Amniotic epithelial cell (primary cell): Measurements from ENCODE around the gene HEXIM1.
"Not testable (repeated sequence)": the region's sequence is repeated elsewhere in the genome, so short reads cannot be mapped to it uniquely, and the experiment has no call there.

Source experiments
- DNase-seq: peaks from one replicate; pipeline ENCODE4 v3.0.0-alpha.2; 2010; ENCODE audit warnings: low read depth

Gene HEXIM1

DNA sequence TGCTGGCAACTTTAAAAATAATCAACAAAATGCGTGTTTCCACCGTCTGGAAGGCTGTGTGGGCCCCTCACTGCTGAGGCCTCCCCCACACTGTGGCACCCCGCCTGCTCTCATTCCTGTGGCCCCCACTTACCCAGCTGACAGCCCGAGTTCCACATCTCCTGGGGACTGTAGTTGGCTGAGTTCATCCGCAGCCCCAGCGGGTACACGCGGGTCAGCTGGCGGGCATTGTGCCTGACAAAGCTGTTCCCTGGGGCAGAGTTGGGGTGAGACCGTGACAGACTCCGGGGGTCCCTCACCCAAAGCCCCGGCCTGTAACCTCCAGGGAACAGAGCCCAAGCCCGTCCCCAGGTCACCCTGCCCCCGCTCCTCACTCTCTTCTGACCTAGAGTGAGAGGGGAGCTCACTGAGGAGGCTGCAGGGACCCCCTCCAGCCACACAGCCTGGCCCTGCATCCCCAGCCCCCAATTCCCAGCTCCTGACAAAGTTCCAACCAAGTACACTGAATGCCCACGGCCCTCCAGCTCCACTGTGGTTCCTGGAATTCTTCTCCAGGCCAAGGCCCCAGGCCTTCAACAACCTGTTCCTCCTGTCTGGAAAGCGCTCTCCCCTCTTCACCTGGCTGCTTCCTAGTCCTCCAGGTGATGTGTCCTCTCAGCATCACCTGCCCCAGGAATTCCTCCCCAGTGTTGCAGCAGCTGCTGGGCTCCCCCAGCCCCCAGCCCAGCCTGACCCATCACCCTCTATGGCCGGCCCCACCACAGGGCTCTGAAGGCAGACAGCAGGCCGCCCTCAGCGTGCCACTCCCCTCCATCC, 34.0 kb upstream of the HEXIM1 start:
- DNase-seq, result no peak

DNA sequence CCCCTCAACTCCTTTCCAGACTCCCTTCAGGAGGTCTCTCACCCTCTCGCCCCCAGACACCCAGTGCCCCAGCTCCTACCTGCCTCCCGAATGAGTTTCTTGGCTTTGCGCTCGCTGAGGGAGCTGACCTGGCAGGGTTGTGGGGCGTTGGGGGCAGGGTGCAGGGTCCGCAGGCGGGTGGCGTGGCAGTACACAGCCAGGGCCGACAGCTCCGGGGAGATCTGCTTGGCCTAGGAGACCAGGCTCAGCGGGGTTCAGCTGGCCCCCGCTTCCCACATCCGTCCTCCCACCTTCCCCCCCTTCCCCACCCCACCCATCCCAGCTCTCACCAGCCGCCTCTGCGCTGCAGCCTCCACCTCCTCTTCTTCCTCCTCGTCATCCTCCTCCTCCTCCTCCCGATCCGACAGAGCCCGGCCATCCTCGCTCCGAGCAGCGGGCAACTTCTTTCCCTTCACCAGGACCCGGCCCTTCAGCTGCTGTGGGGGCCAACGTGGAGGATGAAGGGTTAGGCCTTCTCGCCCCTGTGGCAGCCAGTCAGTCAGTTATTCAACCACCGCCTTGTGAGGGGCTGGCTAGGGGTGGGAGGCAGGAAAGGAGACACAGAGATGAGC, 33.2 kb upstream of the HEXIM1 start:
- DNase-seq, result no peak

DNA sequence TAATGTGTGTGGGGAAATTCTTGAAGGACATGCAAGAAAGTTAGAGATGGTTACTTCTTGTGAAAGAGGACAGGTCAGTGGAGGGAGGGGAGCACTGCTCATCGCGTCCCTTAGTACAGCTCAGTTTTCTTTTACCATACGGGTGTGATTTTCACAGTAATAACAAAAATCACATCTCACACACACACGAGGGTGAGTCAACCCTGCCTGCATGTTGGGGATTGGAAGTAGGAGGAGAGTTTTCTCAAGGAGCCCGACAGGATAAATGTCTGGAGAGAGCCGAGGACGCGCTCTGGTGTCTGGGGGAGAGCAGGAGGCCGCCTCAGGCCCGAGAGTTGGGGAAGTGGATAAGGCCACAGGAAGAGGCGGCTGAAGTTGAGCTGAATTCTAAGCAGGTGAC, 32.4 kb upstream of the HEXIM1 start:
- peak; percentile 60 for DNase-seq

DNA sequence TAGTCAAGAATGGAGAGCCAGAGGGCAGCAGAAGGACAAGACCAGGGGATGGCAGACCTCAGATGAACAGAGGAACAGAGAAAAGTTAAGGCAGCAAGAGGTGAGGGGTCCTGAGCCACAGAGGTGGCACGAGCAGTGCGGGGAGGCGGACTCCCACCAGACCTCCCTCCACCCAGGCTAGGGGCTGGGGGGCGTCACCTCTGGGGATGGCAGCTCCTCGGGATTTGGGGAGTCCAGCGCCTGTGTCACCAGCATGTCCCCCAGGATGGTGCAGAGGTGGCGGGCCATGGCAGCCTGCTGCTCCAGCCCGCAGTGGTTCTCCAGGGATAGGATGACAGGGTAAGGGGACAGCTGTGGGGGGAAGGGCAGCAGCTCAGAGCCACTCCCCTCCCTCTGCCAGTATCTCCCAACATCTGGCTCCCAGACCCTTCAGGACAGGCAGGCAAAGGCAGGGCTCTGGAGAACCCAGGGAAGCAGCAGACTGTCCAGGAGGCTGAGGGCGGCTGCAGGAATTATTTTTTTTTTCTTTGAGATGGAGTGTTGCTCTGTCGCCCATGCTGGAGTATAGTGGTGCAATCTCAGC, 31.8 kb upstream of the HEXIM1 start:
- no peak for DNase-seq

DNA sequence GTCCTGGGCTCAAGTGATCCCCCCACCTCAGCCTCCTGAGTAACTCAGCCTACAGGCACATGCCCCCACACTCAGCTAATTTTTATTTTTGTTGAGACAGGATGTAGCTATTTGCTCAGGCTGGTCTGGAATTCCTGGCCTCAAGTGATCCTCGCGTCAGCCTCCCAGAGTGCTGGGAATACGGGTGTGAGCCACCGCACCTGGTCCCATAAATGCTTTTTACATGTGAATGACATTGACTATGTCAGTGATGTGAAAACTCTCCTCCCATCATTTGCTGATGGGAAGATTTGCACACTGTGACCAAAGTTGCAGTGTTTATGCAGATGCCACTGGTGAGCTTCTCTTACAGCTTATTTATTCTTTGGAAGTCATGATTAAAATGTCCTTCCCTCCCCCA, 30.9 kb upstream of the HEXIM1 start:
- DNase-seq, result no peak

DNA sequence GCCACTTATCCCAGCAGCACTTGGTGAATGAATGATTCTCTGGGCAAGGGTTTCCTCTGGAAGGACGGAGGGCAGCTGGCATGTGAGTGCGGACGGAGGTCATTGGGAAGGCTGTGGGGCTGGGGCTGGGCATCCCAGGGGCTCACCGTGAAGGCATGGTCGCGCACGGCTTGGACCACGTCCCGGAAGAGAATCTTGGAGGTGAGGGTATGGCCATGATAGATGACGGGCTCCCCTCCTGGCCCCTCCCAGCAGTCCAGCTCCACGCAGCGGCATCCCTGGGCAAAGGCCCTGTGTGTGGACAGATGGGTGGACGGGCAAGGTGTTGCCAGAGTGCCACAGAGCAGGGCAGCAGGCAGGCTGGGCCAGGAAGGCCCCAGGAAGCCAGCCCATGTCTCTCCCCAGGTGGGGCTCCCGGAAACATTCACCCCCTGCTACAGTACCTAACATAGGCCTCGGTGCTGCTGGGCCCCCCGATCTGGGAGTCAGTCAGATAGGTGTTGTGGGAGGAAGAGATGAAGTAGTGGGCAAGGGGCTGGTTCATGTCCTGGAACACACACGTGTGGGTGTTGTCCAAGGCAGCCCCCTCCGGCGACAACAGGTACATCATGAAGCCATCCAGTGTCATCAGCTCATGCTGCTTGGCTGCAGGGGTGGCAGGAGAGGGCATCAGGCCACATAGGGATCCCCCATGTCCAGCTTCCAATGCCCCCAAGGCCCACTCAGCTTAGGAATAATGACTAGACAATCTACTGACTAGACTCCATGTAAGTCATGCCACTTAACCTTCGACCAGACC, 30.2 kb upstream of the HEXIM1 start:
- no peak for DNase-seq

DNA sequence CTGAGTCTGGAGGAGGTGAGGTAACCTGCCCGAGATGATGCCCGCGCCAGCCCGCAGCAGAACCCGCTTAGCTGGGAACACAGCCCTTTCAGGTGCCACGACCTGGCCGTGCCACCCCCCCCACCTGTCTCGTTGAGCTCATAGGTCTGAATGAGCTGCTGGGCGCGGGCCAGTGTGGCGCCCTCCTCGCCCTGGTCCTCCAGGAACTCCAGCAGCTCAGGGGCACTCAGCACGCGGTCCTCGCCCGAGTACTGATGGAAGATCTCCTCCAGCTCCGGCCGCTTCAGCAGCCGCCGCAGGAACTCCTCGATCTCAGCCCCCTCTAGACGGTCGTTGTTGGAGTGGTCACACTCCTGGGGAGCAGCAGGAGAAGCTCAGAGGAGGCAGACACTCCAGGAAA, 29.6 kb upstream of the HEXIM1 start:
- DNase-seq, result no peak

DNA sequence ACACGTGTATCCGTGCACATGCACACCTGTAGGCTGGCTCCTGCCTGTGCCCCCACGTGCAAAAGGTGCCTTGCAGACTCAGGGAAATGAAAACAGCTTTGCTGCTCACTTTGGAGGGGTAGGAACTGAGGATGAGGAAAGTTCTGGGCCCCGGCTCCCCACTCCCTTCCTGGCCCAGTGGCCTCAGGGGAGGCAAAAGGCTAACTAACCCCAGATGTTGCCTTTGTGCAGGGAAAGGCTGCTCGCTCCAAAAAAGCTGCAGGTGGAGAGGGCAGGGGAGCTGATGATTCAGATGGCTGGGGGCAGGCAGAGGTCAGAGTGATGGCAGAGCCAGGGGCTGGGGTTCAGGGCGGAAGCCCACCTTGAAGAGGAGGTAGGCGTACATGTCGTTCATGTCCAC, 28.3 kb upstream of the HEXIM1 start:
- DNase-seq, result no peak

DNA sequence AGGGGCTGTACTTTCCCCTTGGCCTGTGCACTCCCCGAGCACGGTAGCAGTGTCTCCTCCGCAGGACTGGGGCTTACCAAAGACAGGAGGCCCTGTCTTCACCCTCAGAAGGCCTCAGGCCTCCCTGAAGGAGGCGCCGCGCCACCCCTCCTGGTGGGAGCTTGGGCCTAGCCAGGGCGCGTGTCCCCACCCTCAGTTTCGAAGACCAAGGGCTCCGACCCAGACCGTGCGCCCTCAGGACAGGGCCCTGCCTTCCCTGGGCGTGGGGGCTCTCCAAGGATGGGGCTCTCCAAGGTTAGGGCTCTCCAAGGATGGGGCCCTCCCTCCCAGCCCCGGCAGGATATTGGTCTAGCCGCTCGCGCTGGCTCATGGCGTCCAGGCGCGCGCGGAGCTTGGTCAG, 27.7 kb upstream of the HEXIM1 start:
- no peak for DNase-seq

DNA sequence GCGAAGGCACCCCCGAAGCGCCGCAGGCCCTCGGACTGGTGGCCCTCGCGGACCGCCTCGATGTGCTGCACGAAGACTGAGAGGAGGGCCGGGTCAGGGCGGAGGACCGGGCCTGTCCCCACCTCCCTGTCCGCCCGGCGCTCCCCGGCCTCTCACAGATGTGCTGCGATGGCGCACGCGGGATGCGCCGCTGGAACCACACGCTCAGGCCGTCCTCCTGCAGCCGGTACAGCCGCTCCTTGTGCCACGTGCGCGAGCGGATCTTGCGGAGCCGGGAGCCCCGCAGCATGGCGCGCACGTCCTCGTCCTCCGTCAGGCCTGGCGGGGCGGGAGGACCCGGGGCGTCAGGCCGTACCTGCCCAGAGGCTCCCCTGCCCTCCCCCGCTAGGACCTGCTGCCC, 27.2 kb upstream of the HEXIM1 start:
- DNase-seq, result no peak

DNA sequence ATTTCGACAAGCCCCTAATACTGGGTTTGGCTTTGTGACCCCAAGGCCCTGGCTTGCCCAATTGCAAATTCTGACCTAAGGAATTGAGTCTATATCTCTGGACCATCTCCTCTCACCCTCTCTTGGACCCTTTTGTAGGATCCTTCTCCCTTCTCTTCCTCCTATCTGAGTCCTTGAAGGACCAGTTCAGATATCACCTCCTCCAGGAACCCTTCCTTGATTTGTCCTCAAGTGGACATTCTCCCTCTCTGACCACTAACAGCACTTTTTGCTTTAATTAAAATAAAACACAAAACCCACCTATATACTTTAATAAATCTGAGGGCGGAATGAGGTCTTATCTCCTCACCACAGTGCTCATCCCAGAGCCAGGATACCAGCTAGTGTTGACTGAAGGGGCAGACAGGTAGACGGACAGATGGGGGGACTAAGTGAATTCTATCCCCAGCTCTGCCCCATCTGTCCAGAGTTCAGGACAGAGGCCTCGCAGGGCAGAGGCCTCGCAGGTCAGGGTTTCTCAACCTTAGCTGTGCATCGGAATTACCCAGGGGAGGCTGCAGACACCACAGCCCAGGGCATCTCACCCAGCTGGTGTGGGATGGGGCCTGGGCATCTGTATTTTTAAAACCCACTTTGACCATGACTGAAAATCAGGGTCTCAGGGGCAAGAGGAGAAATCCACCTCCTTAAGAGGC, 25.1 kb upstream of the HEXIM1 start:
- no peak for DNase-seq

DNA sequence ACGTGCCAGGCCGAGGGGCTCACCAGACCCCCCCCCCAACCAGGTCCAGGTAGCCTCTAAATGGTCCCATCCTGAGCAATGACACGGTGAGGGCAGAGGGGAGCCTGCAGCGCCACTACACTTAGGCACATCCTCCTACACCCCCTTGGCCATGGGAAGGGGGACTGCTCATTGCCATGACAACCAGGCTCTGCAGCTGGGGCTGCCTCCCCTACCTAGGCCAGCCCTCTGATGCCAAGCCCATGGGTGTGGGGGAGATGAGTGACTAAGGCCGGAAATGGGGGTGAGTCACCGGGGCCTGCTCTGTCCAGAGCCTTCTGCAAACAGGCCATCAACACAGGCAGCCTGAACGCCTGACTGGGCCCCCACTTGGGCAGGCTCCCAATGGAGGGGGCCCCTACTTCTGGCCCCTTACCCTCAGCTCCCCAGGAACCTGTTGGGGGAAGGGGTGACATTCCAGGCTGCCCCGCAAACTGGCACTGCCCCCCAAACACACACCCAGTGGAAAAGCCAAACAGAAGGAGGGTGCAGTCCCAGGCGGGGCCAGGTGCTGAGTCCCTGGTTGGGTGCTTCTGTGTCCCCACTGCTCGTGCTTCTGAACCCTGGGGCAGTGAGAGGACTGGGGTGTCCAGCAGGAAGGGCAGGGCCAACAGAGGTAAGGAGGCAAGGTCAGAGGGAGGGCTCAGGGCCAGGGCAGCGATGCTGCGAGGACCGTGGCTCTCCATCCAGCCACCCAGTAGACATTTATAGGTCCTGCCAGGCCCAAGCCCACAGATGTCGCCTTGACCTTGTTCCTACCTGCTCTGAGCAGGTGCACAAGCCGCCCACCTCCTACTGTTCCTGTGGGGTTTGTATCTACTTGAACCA, 24.1 kb upstream of the HEXIM1 start:
- peak; percentile 89 for DNase-seq

DNA sequence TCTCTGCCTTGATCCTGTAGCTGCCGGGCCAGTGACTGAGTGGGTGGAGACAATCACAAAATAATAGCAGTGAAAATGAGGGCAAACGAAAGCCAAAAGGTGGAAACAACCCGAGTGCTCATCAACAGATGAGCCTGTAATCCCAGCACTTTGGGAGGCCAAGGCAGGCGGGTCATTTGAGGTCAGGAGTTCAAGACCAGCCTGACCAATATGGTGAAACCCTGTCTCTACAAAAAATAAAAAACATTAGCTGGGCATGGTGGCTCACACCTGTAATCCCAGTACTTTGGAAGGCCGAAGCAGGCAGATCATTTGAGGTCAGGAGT, 23.5 kb upstream of the HEXIM1 start:
- DNase-seq, result not testable (repeated sequence)

DNA sequence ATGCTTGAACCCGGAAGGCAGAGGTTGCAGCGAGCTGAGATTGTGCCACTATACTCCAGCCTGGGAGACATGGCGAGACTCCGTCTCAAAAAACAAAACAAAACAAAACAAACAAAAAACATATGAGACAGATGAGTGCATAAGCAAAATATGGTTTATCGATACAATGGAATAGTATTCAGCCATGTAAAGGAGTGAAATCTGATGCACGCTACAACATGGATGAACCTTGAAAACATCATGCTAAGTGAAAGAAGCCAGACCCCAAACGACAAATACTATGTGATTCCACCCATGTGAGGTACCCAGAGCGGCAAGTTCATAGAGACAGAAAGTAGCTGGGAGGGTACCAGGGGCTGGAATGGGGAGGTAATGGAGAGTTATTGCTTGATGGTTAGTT, 22.8 kb upstream of the HEXIM1 start:
- DNase-seq, result no peak

DNA sequence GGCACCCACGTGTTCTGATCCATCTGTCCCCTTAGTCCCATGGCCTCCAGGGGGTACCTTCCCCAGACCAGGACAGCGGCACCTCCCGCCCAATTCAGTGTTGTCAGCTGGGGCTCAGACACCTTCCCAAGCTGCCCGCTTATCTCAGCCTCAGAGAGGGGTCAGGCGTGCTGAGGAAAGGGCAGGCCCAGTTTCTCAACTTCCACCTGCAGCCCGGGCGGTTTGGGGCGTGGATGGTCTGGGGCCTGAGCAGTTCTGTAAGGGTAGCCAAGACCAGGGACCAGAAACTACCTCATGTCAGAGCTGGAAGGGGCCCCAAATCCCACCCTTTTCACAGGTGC, 21.1 kb upstream of the HEXIM1 start:
- no peak for DNase-seq

DNA sequence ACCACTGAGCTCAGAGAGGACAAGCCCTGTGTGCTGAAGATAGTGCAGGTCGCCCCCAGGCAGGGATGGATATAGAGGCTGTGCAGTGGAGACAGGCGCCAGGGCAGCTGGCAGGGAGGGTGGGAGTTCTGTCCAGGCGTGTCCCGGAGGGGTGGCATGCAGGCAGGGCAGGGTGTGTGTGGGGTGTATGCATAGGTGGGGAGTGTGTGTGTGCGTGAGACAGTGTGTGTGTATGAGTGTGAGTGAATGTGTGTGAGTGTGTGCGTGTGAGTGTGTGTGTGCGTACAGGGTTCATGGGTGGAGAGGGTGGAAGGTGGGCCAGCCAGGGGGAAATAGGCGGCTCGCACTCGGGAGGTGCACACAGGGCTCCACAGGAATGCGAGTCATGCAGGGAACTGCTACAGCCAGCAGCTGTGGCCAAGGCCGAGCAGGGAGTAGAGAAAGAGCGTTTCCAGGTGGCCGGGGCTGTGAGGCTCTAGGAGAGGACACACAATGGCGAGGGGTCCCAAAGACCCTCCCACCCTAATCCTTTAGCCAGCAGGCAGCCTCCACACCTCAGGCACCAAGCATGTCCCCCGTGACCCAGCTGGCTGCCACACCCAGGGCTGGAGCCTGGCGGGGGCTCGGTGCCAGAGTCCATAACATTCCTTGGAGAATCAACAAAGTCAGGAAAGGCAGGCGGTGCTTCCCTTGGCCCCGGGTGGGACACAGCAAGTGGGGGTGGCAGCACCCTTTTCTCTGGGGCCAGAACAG, 20.6 kb upstream of the HEXIM1 start:
- peak; percentile 39 for DNase-seq

DNA sequence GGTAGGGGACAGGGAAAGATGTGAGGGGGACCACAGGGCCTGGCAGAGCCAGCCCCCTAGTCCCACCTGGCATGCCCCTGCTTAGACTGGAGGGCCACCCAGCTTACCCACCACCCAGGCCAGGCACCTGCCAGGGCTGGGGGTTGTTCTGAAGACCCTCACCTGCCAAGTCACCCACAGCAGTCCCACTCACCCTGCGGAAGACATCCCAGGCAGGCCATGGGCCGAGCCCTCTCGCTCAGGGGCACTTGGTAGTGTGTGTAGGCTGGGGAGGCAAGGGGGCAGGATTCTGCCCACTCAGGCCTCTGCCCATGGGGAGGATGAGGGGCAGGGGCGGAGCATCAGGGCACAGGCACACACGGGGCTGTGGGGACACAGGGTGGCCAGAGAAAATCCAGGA, 19.9 kb upstream of the HEXIM1 start:
- DNase-seq, result no peak

DNA sequence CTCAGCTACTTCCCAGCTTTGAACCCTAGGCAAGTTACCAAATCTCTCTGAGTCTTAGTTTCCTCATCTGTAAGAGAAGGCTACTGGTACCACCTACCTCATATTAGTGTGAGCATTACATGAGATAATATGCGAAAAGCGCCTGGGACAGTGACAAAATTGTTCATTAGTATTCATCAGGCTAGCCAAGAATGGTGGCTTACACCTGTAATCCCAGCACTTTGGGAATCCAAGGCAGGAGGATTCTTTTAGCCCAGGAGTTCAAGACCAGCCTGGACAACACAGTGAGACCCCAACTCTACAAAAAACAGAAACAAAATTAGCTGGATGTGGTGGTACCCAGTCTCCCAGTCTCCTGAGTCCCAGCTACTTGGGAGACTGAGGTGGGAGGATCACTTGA, 19.3 kb upstream of the HEXIM1 start:
- DNase-seq, result no peak

DNA sequence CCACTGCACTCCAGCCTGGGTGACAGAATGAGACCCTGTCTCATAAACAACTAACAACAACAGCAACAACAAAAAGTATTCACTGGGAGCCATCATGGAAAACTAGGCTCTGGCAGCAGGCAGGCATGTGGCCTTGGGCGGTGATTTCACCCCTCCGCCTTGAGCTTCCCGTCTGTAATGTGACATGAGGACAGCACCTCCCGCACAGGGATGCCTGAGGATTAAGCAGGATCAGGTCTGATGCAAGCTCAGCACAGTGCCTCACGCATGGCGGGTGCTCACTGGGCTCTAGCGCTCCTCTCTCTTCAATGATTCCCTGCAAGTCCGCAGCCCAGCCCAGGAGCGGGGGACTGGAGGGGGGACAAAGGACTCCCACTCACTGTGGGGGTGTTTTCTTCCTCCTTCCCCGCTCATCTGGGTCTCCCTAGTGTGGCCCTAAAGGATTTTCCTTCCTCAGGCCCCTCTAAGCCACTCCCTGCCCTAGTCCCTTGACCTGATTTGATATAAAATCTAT, 18.8 kb upstream of the HEXIM1 start:
- peak; percentile 85 for DNase-seq

DNA sequence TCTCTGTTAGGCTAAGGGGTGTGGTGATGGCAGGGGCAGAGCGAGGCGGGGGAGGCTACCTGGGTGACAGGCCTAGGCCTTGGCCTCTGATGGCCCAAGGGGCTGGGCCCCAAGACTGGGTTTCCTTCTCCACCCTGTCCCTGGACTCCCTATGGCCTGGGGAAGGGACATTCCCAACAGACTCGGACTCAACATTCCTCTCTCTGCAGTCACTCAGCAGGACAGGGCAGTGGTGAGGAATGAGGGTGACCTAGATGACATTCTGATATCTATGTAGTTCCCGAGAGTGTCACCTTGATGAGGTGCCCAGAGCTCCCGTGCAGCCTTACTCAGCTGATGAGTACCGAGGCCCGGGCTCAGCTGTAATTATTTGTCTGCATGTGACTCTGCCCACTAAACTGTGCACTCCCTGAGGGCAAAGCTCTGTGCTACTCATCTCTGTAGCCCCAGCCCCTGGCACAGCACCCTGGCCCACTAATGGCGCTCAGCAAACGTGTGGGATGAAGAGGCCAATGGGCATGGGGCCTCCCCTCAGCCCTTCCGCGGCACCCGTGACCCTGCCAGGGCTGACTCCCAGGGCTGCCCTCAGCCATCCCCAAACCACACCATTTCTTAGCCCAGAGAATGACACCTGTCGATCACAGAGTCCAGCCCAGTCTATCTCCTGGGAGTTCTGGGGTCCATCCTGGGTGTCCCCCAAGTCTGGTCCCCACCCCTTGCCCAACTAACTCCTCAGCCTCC, 18.2 kb upstream of the HEXIM1 start:
- no peak for DNase-seq
